ENCODE data around the gene ANKRD40CL.
"Not testable (repeated sequence)": the region's sequence is repeated elsewhere in the genome, so short reads cannot be mapped to it uniquely, and the experiment has no call there.

Gene ANKRD40CL

DNA sequence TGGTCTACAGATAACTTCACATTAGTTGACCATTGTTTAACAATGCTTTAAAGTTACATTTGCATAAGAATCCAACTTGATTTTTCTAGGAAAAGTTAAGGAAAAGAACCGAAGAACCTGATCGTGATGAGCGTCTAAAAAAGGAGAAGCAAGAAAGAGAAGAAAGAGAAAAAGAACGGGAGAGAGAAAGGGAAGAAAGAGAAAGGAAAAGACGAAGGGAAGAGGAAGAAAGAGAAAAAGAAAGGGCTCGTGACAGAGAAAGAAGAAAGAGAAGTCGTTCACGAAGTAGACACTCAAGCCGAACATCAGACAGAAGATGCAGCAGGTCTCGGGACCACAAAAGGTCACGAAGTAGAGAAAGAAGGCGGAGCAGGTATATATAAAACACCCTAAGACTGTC lies 21.7 kb downstream of the ANKRD40CL start:
- Histone ChIP-seq H3K4me3 (ENCODE audit: low read depth, low read length) (no peak overlapping the region), H3K36me3 (ENCODE audit: control insufficient read depth, insufficient read depth, low read length) (peaks cover 49% of the 10 kb centered on the region), H3K27me3 (ENCODE audit: control insufficient read depth, insufficient read depth, low read length) (no peaks in the 10 kb centered on the region), H3K9me3 (ENCODE audit: control insufficient read depth, insufficient read depth, low read length) (no peaks in the 10 kb centered on the region), H3K4me1 (ENCODE audit: control insufficient read depth, insufficient read depth, low read length) (no peaks in the 10 kb centered on the region), H3K9ac (ENCODE audit: low read depth, low read length) (no peak overlapping the region)

DNA sequence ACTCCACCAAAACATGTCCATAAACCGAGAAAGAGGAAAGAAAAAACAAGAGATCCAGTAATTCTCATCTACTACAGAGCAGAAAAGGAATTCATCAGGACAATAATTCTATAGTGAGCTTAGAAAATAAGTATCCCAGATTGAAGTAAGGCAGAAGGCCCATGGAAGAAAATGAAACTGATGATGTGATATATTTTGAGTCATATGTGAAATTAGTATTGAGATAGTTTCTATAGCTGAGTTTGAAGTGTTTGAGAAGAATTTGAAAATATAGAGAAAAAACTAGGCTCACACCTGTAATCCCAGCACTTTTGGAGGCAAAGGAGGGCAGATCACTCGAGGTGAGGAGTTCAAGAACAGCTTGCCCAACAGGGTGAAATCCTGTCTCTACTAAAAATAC lies 28.2 kb downstream of the ANKRD40CL start:
- Histone ChIP-seq H3K9ac (ENCODE audit: low read depth, low read length) (no peak overlapping the region), H3K27me3 (ENCODE audit: control insufficient read depth, insufficient read depth, low read length) (no peaks in the 10 kb centered on the region), H3K4me3 (ENCODE audit: low read depth, low read length) (no peak overlapping the region), H3K4me1 (ENCODE audit: control insufficient read depth, insufficient read depth, low read length) (no peaks in the 10 kb centered on the region), H3K9me3 (ENCODE audit: control insufficient read depth, insufficient read depth, low read length) (no peaks in the 10 kb centered on the region), H3K36me3 (ENCODE audit: control insufficient read depth, insufficient read depth, low read length) (peaks cover 38% of the 10 kb centered on the region)

DNA sequence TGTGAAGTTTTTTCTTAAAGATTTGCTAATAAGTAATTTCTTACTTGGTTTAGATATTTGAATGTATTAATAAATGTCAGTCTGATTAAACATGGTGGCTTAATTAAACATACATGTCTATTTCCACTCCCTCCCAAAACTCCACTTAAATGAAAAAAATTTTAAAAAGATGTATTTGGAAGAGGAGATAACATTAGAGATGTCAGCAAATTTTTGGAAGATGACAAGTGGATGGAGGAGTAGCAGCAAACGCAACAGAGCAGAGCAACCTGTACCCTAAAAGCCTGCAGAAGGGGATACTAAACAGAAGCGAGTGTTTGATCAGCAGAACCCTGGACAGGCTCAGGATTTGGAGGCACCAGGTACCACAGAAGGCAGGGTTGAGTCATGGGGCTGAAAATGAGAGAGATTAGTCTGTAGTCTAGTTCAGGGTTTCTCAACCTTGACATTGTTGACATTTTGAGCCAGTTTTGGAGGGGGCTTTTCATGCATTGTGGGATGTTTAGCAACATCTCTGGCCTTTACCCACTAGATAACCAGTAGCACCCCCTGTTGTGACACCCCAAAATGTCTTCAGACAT lies 30.1 kb downstream of the ANKRD40CL start:
- Histone ChIP-seq H3K4me1 (ENCODE audit: control insufficient read depth, insufficient read depth, low read length) (no peaks in the 10 kb centered on the region), H3K9me3 (ENCODE audit: control insufficient read depth, insufficient read depth, low read length) (no peaks in the 10 kb centered on the region), H3K4me3 (ENCODE audit: low read depth, low read length) (no peak overlapping the region), H3K9ac (ENCODE audit: low read depth, low read length) (no peak overlapping the region), H3K36me3 (ENCODE audit: control insufficient read depth, insufficient read depth, low read length) (peaks cover 28% of the 10 kb centered on the region), H3K27me3 (ENCODE audit: control insufficient read depth, insufficient read depth, low read length) (no peaks in the 10 kb centered on the region)

DNA sequence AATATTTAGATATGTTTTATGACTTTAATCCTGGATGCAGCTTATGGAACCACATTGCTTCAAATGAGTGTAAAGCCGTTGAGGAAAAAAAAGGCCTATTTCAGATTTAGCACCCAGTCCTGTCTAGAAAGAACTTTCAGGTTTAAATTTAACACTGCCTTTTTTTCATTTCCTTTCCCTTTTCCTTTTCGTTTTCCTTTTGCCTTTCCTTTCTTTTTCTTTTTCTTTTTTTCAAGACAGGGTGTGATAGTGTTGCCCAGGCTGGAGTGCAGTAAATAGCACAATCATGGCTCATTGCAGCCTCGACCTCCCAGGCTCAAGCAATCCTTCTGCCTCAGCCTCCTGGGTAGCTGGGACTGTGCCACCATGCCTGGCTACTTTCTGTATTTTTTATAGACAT lies 32.0 kb downstream of the ANKRD40CL start:
- H3K4me3 ChIP-seq (ENCODE audit: low read depth, low read length), result no peak overlapping the region
- no peaks in the 10 kb centered on the region for H3K9me3 ChIP-seq (ENCODE audit: control insufficient read depth, insufficient read depth, low read length)
- no peaks in the 10 kb centered on the region for H3K27me3 ChIP-seq (ENCODE audit: control insufficient read depth, insufficient read depth, low read length)
- peaks cover 10% of the 10 kb centered on the region for H3K36me3 ChIP-seq (ENCODE audit: control insufficient read depth, insufficient read depth, low read length)
- H3K9ac ChIP-seq (ENCODE audit: low read depth, low read length), result no peak overlapping the region
- H3K4me1 ChIP-seq (ENCODE audit: control insufficient read depth, insufficient read depth, low read length), result no peaks in the 10 kb centered on the region

DNA sequence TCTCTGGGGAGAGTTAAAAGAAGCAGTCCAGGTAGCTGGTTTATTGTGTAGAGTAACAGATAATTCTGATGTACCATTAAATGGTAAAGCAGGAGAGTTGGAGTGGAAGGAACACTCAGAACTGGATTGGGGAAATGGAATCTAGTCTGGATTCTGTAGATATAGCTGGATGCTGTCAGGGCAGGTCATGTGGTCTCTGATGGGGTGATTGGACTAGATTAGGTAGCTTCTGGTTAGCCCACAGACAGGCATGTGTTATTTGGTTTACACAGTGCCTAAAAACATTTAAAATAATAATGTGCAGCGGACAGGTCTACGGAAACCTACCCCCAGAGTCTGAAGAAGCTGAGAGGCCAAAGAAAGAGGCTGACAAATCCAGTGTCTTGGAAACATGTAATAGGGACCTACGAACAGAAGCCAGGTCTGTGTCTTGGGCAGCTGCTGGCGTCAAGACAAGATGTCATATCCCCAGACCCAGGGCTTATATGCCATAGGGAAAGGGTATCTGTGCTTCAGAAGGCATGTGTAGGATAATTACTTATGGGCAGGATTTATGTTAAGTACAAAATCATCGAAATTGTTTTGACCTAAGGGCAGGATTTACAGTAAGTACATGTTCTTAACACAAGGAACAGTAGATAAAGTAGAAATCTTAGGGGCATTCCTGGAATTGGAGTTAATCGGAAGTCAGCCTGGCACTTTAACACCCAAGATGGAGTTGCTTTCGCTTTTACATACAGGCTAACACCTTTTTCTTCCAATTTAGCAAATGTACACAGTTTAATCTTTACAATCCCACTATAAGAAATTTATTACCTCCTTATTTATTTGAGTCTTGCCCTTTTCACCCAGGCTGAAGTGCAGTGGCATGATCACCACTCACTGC lies 35.5 kb downstream of the ANKRD40CL start:
- H3K4me3 ChIP-seq (ENCODE audit: low read depth, low read length), result no peak overlapping the region
- no peak overlapping the region for H3K9ac ChIP-seq (ENCODE audit: low read depth, low read length)
- H3K36me3 ChIP-seq (ENCODE audit: control insufficient read depth, insufficient read depth, low read length), result peaks cover 3% of the 10 kb centered on the region
- no peaks in the 10 kb centered on the region for H3K27me3 ChIP-seq (ENCODE audit: control insufficient read depth, insufficient read depth, low read length)
- H3K4me1 ChIP-seq (ENCODE audit: control insufficient read depth, insufficient read depth, low read length), result peaks cover 6% of the 10 kb centered on the region
- H3K9me3 ChIP-seq (ENCODE audit: control insufficient read depth, insufficient read depth, low read length), result no peaks in the 10 kb centered on the region

DNA sequence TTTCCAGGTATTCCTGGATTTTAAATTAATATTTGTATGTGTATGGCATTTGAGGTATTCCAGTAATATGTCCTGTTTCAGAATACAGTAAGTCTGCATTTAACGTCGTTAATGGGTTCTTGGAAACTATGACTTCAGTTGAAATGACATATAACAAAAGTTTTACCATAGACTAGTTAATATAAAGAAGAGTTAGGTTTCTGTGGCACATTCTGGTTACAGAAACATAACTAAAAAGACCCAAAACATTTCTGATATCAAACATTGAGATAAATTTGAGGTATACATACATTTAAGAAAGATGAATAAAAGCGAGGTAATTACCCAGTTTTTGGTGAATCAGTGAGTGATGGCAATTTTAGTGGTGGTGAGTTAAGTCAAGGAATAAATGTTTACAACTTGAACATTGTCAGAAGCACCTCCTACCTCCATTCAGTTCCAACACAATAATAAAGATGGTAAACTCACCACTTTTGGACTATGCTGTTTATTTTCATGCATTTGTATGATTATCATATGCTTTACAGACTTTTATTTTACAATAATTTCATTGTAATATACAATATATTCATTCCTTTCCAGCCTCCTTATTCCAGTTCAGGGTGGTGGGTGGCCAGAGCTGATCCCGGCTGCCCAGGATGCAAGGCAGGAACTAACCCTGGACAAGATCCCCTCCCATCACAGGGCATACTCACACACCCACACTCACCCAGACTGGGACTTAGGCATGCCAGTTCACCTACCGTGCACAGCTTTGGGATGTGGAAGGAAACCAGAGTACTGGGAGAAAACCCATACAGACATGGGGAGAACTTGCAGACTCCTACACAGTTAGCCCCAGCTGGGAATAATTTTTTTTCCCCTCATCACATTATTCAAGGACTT lies 38.2 kb downstream of the ANKRD40CL start:
- Histone ChIP-seq H3K9ac (ENCODE audit: low read depth, low read length) (no peak overlapping the region), H3K9me3 (ENCODE audit: control insufficient read depth, insufficient read depth, low read length) (no peaks in the 10 kb centered on the region), H3K4me3 (ENCODE audit: low read depth, low read length) (no peak overlapping the region), H3K36me3 (ENCODE audit: control insufficient read depth, insufficient read depth, low read length) (no peaks in the 10 kb centered on the region), H3K27me3 (ENCODE audit: control insufficient read depth, insufficient read depth, low read length) (no peaks in the 10 kb centered on the region), H3K4me1 (ENCODE audit: control insufficient read depth, insufficient read depth, low read length) (peaks cover 6% of the 10 kb centered on the region)

DNA sequence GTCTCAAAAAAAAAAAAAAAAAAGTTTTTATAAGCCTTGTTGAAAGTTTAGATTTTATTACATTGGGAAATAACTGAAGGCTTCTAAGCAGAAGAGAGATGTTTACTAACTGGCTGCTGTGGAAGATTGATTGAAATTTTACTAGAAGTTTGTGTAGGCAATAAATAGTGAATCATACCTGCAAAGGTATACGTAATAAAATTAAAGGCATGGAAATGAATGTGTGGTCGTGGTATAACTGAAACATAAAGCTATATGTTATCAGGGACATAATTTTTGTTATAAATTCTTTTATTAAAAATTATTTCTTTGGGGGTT lies 39.2 kb downstream of the ANKRD40CL start:
- no peaks in the 10 kb centered on the region for H3K27me3 ChIP-seq (ENCODE audit: control insufficient read depth, insufficient read depth, low read length)
- H3K9ac ChIP-seq (ENCODE audit: low read depth, low read length), result no peak overlapping the region
- H3K4me3 ChIP-seq (ENCODE audit: low read depth, low read length), result no peak overlapping the region
- no peaks in the 10 kb centered on the region for H3K36me3 ChIP-seq (ENCODE audit: control insufficient read depth, insufficient read depth, low read length)
- H3K4me1 ChIP-seq (ENCODE audit: control insufficient read depth, insufficient read depth, low read length), result peaks cover 8% of the 10 kb centered on the region
- H3K9me3 ChIP-seq (ENCODE audit: control insufficient read depth, insufficient read depth, low read length), result no peaks in the 10 kb centered on the region

DNA sequence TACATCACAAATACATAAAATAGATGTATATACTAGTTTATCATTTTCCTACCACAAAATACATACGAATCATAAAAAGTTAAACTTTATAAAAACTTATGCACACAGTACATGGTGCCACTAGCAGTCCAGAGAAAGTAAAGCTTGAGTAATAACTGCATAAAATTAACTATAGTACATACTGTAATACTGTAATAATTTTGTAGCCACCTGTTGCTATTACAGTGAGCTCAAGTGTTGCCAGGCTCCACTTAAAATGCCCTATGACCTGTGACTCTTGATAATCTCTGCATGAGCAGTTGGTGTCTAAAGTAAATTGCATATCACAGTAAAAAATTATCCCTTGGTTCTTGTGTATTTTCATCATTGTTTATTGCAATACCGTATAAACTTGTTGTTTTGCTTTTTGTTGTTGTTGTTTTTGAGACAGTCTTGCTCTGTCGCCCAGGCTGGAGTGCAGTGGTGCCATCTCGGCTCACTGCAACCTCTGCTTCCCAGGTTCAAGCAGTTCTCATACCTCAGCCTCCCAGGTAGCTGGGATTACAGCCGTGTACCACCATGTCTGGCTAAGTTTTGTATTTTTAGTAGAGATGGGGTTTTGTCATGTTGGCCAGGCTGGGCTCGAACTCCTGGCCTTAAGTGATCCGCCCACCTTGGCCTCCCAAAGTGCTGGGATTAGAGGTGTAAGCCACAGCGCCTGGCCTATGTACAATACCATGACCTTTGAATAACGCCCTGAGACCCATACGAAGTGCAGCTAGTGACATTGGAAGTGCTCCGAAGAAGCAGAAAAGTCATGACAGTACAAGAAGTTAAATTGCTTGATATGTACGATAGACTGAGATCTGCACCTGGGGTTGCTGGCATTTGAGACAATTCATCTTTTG lies 41.3 kb downstream of the ANKRD40CL start:
- Histone ChIP-seq H3K27me3 (ENCODE audit: control insufficient read depth, insufficient read depth, low read length) (no peaks in the 10 kb centered on the region), H3K4me1 (ENCODE audit: control insufficient read depth, insufficient read depth, low read length) (peaks cover 15% of the 10 kb centered on the region), H3K9ac (ENCODE audit: low read depth, low read length) (no peak overlapping the region), H3K4me3 (ENCODE audit: low read depth, low read length) (no peak overlapping the region), H3K9me3 (ENCODE audit: control insufficient read depth, insufficient read depth, low read length) (no peaks in the 10 kb centered on the region), H3K36me3 (ENCODE audit: control insufficient read depth, insufficient read depth, low read length) (no peaks in the 10 kb centered on the region)

DNA sequence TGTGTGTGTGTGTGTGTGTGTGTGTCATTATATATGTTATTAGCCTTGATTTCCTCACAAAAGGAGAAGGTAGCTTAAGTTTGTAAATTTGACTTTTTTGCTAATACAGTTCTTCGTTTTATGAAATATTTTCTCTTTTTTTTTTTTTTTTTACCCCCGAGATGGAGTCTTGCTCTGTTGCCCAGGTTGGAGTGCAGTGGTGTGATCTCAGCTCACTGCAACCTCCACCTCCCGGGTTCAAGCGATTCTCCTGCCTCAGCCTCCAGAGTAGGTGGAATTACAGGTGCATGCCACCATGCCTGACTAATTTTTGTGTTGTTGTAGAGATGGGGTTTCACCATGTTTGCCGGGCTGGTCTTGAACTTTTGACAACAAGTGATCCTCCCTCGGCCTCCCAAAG lies 42.7 kb downstream of the ANKRD40CL start:
- H3K4me1 ChIP-seq (ENCODE audit: control insufficient read depth, insufficient read depth, low read length), result peaks cover 15% of the 10 kb centered on the region
- not testable (repeated sequence) for H3K36me3 ChIP-seq (ENCODE audit: control insufficient read depth, insufficient read depth, low read length); H3K9ac ChIP-seq (ENCODE audit: low read depth, low read length); H3K27me3 ChIP-seq (ENCODE audit: control insufficient read depth, insufficient read depth, low read length); H3K4me3 ChIP-seq (ENCODE audit: low read depth, low read length); H3K9me3 ChIP-seq (ENCODE audit: control insufficient read depth, insufficient read depth, low read length)

DNA sequence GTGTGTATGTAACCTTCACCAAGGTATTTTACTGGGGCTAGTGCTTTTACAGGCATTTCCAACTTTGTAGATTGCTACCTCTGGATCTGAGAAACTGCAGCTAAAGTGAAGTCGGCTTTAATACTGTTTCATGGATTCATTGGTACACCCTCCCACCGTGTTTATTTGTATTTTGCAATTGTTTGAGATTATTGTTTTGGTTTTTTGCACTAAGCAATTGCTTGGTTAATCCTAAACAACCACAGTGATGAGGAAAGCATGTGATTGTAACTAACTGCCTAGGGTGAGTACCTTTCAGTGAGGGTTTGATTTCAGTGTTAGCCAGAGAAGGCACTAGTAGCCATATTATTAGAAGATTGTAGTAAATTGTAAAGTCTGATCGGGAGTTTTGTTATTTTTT lies 44.6 kb downstream of the ANKRD40CL start:
- no peaks in the 10 kb centered on the region for H3K27me3 ChIP-seq (ENCODE audit: control insufficient read depth, insufficient read depth, low read length)
- H3K9ac ChIP-seq (ENCODE audit: low read depth, low read length), result no peak overlapping the region
- peak overlapping the region; percentile 27 for H3K4me3 ChIP-seq (ENCODE audit: low read depth, low read length)
- no peaks in the 10 kb centered on the region for H3K9me3 ChIP-seq (ENCODE audit: control insufficient read depth, insufficient read depth, low read length)
- H3K4me1 ChIP-seq (ENCODE audit: control insufficient read depth, insufficient read depth, low read length), result peaks cover 15% of the 10 kb centered on the region
- no peaks in the 10 kb centered on the region for H3K36me3 ChIP-seq (ENCODE audit: control insufficient read depth, insufficient read depth, low read length)
